ENCODE results near the gene ALK.
"Not testable (repeated sequence)": the region's sequence is repeated elsewhere in the genome, so short reads cannot be mapped to it uniquely, and the experiment has no call there.

ALK gene

DNA sequence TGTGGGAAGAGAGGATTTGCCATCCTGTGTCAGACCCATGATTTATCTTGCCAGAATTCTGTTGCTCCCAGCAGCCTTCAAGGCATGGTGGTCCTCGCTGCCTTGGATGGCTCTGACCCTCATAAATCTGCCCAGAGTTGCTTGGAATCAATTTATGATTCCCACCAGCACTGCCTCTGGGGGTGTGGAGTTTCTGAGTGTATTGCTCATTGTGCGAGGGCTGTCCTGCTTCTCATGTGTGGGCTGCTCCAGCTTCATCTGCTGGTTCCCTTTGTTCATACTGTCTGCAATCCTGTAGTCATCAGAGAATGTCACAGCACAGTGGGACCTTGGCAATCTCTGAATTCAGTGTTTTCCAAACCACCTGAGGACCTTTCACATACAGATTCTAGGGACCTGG is 666.4 kb downstream of the ALK start:
- no peak for DNase-seq

GRCh38 chr2:29253495-29254275 is 667.7 kb downstream of the ALK start:
- DNase-seq = not testable (repeated sequence)

- no peak for DNase-seq
Observed at GRCh38 chr2:29253026-29253425, 668.4 kb downstream of the ALK start.

GRCh38 chr2:29251406-29251805 is 670.0 kb downstream of the ALK start:
- DNase-seq = no peak

DNA sequence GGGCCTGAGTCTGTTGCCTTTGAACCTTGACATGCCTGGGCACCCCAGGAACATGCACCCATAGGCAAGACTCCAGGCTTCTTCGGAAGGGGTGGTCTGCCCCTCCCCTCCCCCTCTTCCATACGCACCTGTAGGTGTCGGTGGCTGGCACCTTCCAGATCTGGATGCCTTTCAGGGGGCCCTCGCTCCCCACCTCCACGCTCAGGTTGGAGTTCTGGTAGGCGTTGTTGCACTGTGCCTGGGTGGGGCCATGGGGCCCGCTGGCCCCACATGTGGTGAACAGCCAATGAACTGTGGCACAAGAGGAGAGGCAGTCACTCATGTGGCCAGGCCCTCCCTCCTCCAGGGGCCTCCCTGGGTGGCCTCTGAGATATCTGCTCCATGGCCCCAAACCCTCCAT is 670.4 kb downstream of the ALK start:
- no peak for DNase-seq

GRCh38 chr2:29249666-29250253 is 671.6 kb downstream of the ALK start:
- no peak for DNase-seq

DNA sequence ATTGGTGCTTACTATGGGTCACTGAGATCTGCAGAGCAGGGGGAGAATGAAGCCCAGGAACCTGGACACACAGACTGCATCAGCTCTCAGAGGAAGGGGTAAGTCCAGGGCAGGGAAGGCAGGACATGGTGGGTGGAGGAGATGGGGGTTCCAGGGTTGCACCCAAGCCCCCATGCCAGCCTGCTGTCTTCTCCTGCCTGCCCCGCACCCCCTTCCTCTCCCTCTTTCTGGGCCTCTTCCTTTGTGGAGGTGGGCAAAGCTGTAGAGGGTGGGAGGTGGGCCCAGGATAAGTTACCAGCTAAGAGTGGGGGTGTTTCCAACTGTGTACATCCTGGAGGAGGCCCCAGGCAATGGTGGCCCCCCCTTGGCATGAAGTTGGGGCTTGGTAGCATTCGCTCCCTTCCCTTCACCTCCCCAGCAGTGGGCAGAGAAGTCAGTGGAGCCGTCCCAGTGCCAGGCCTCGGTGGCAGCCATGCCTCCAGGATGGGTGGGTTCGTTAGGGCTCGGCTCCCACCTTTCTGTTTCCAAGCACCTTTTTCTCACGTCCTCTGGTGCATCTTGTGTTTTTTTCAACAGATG is 674.0 kb downstream of the ALK start:
- DNase-seq = no peak

DNA sequence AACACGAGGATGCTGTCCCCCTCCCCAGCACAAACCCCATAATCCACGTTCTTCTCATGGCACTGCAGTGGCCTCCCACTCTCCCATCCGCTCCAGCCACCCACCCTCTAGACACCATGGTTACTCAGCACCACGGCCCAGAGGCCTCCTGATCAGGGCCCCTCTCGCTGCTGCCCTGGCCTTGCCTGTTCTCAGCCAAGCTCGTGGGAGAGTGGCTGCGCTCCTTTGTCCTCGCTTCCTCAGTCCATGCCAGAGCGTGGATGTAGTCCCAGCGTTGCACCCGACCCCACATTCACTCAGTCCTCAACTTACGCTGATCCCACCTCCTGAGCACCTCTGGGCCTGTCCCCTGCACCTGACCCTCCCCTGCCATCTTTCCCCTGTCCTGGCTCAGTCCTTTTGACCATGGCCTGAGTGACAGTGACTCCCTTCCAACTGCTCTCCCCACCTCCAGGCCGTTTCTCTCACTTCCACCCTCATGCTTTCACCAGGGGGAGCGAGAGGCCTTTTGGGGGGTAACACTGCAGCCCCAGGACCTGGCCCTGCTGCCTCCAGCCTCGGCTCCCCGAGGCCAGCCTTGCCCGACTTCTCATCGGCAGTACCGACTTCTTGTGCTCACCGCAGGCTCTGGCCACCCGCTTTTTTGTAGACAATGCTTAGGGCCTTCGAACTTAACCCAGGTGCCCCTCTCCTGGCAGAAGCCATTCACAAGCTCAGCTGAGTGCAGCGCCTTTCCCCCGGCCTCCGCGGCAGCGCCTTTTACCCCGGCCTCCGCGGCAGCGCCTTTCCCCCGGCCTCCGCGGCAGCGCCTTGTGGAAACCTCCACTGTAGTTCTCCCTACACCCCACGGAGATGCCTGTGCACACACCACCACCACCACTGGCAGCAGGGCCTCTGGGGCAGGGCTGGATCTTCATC is 674.7 kb downstream of the ALK start:
- no peak for DNase-seq

GRCh38 chr2:29245742-29246382 is 675.5 kb downstream of the ALK start:
- no peak for DNase-seq

DNA sequence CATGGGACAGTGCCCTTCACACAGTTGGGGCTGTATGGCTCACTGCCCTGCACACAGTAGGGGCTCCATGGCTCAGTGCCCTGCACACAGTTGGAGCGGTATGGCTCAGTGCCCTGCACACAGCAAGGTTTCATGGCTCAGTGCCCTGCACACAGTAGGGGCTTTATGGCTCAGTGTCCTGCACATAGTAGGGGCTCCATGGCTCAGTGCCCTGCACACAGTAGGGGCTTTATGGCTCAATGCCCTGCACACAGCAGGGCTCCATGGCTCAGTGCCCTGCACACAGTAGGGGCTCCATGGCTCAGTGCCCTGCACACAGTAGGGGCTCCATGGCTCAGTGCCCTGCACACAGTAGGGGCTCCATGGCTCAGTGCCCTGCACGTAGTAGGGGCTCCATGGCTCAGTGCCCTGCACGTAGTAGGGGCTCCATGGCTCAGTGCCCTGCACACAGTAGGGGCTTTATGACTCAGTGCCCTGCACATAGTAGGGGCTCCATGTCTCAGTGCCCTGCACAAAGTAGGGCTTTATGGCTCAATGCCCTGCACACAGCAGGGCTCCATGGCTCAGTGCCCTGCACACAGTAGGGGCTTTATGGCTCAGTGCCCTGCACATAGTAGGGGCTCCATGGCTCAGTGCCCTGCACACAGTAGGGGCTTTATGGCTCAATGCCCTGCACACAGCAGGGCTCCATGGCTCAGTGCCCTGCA is 676.2 kb downstream of the ALK start:
- DNase-seq = not testable (repeated sequence)

DNA sequence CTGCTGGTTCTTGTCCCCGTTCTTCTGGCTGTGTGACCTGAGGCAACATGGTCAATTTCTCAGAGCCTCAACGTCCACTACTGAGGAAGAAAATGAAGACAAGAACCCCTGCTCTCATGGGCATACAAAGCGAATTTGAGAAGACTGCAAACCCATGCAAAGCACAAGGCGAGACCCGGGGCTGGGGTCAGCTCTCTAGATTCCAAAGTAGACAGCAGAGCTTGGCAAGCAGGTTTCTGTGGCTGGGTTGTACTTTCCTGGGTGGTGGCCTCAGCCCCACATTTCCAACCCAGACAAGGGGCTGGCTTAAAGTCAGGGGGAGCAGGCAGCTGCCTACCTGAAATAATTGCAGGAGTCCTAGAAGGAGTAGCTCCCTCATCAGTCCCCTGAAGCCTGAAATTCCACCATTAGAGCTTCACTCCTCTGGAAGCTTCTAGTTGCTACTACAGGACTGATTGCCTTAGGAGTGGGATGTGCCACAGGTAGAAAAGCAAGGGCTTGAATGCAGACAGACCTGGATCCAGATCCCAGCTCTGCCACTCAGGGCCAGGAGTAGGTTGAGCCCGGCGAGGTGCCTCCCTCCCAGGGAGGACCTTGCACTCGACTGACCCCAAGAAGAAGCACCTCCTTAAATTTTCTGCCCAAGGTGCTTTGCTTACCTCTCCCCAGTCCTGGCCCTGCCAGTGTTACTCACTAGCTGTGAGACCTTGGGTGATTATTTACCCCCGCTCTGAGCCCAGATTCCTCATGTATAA is 678.6 kb downstream of the ALK start:
- DNase-seq = no peak

DNA sequence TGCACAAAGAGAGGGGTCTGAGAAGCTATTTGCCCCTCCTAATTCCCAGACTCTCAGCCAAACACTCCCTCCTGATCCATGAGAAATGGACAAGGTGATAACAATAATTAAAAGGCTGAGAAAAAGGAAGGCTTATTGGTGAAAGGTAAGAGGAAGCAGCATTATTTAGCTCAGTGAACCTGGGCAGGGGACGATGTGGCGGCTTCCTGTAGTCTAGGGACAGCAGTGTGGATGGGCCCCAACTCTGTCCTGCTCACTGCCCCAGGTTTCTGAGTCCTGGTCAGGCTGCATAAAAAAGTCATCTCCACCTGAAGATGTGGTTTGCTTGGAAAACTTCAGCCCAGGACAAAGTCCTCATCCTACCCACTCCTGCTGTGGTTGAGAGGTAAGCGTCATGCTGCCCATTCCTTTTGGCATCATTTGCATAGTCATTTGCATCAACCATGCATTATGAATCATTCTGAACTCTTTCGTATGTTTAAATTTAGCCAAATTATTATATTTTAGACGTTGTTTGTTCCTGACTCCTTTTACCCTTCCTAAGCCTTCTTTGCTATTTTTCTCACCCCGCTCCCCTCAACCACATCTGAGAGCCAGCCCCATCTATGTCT is 679.3 kb downstream of the ALK start:
- DNase-seq = no peak

DNA sequence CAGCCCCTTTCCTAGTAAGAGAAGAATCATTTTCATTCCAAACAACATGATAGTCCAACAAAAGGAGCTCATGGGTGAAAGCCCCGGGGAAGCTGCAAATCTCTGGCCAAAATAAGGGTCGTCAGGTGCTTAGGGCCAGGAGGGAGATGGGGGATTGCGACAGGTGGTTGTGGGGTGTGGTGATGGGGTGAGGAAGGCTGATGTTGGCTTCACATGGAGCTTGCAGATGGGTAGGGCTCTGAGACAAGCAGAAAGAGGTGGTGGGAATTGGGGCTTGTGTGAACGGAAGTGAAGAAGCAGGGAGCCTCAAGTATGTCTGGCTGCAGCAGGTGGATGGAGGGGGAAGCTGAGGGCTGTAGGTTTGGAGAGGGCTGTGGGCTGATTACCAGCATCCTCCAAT is 680.0 kb downstream of the ALK start:
- no peak for DNase-seq

DNA sequence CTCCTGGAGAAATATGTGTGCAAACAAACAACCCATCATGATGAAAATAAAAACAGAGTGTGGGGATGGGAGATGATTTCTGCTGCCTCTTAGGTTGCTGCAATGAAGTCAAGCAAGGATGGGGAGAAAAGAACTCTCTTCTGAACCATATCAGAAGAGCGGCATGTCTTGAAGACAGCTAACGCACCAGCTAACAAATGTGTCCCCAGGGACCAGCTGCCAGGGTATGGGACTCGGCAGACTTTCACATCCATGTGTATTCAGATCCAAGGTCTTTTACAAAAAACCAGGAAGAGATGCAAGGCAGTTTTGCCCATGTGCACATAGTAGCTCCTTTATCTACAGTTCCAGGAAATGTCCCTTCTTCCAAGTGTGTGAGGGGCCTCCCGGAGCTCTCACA is 680.8 kb downstream of the ALK start:
- no peak for DNase-seq

DNA sequence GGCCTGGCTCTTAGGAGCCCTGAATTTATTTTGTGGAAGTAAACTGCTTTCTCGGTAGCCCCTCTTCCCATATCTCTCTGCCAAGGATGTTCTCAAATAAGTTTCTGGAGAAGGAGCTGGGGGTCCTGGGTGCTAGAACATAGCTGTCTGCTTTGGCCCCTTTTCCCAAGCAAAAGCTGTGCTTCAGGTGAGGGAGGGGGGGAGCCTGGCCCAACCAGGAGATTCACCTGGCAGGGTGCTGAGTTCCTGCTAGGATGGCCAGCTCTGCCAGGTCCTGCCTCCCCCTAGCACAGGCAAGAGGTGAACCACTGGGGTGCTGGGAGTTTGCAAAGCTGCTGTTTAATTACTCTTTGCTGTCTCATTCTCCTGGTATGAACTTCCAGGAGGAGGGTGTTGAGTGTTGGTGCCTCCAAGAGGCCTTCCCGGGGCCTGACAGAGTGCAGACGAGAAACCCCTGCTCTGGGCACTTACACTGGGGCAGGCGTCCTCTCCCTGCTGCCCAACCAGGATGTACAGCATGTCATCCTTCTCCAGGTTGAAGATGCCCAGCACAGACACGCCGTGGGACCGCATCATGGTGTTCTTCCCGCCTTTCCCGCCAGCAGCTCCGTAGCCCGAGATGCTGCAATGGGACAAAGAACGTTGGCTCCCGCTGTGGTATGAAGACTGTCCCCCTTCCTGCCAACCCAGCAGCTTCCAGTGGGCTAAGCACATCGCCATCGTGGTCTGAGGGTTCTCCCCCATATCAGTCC is 682.0 kb downstream of the ALK start:
- DNase-seq = no peak

GRCh38 chr2:29238497-29238896 is 682.9 kb downstream of the ALK start:
- no peak for DNase-seq

GRCh38 chr2:29236074-29236473 is 685.3 kb downstream of the ALK start:
- no peak for DNase-seq

DNA sequence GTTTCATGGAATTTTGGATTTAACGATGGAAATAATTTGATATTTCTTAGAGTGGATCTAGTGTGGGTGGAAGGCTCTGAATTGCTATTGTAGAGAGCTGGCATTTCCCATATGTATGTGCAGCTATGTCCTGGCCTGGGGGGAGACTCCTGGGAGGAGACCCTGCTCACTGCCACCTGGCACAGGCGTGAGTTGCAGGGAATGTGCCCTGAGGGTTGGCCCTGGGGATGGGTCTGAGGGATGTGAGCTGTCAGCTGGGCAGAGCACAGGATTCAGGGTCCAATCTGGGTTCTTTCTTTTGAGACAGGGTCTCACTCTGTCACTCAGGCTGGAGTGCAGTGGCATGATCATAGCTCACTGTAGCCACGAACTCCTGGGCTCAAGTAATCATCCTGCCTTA is 686.0 kb downstream of the ALK start:
- no peak for DNase-seq

GRCh38 chr2:29233428-29233827 is 688.0 kb downstream of the ALK start:
- DNase-seq = no peak

DNA sequence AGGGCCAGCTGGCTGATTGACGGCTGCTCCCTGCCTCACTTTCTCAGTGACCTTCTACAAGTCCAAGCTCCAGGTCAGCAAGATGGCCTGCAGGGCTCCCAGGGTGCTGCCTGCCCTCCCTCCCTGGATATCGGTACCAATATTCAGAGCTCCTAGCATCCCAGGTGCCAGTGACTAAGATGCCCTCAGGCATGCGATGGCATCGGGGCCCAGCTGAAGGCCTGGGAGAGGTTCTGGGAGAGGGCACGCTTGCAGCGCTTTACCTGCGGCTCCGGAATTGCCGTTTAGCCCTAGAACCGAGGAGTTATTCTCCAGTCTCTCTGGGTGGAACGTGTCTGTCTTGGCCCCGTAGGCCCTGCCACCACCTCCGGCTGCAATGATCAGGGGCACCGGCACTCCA is 689.3 kb downstream of the ALK start:
- DNase-seq = no peak
